ENCODE results near the gene MARCHF7.

- TF ChIP-seq CTCF (IDR thresholded peaks at IDR 0.05) (no peak), POLR2A (IDR thresholded peaks at IDR 0.05) (no peak)
Measured at GRCh38 chr2:159737917-159738296, 25.6 kb downstream of the MARCHF7 start.
